GM23338 (cell line): ENCODE measurements around the gene LHX5. TPM values are rescaled to one million over a fixed set of nuclear protein-coding genes. Genes with fewer than 3 reads are reported as not detected.

Source experiments
- ETS1 ChIP-seq: IDR thresholded peaks from 2 replicates; pipeline ENCODE4 v1.6.1; 2016; ENCODE audit warnings: antibody characterized with exemption
- EZH2 ChIP-seq: fragments of 200-600 bp; sonication (generic); IDR thresholded peaks from one replicate; pipeline ENCODE4 v1.8.0; 2017; ENCODE audit warnings: antibody characterized with exemption, mild to moderate bottlenecking, low read depth; ENCODE audit not compliant: unreplicated experiment
- EZH2phosphoT487 ChIP-seq: fragments of 200-600 bp; sonication (generic); IDR thresholded peaks from one replicate; pipeline ENCODE4 v1.8.1; 2018; ENCODE audit warnings: antibody characterized with exemption; ENCODE audit not compliant: unreplicated experiment
- ZNF462 ChIP-seq: fragments of 250-450 bp; sonication (Bioruptor Pico); IDR thresholded peaks from 2 replicates; pipeline ENCODE4 v1.5.0; 2020; ENCODE audit warnings: mild to moderate bottlenecking, moderate library complexity
- polyA plus RNA-seq: library from polyadenylated mRNA; unstranded; fragments of >200 nt; fragmentation: Nextera tagmentation; extraction: Ambion mirVana; gene quantifications from 2 replicates; pipeline ENCODE4 v1.2.1, GENCODE V29; 2016
- total RNA-seq: library from RNA; depleted of rRNA; stranded (reverse); fragments of >200 nt; shearing (Covaris generic); gene quantifications from 2 replicates; pipeline ENCODE4 v1.2.3, GENCODE V29; 2014; rRNA removed

Gene LHX5
- total and polyA plus RNA-seq, 2 experiments from 2014 or later, result 0.18 TPM; not detected in 1

- TF ChIP-seq ZNF462 (CRISPR knock-in tag) (no peak), EZH2 (no peak), ETS1 (no peak), EZH2phosphoT487 (no peak)
These were observed 58.2 kb downstream of the LHX5 start (continued) for GRCh38 chr12:113413488-113413939.

Other genes with a start within 250 kb of the LHX5 start
- gene SLC8B1, start 136.8 kb downstream of the LHX5 start, total RNA-seq, result 8.9 and 13.4 TPM in 2 replicates
- gene SLC8B1, start 136.8 kb downstream of the LHX5 start, polyA plus RNA-seq, result 5.3 and 6.0 TPM in 2 replicates
- 37.0 and 37.1 TPM in 2 replicates for gene PLBD2, start 113.3 kb downstream of the LHX5 start, total RNA-seq
- 10.2 and 10.4 TPM in 2 replicates for gene PLBD2, start 113.3 kb downstream of the LHX5 start, polyA plus RNA-seq
- gene SDS, start 68.0 kb downstream of the LHX5 start, total RNA-seq, result not detected in 2 replicates
- gene SDS, start 68.0 kb downstream of the LHX5 start, polyA plus RNA-seq, result 0.57 TPM in 1 of 2 replicates, not detected in the other
- not detected in 2 replicates for gene SDSL, start 49.5 kb downstream of the LHX5 start, total RNA-seq
- gene SDSL, start 49.5 kb downstream of the LHX5 start, polyA plus RNA-seq, result 0.45 TPM in 1 of 2 replicates, not detected in the other